ENCODE data around the gene DCUN1D3.
A peak's percentile ranks its signal among the peaks of the same experiment; 100 is the strongest.
"Not testable (repeated sequence)": the region's sequence is repeated elsewhere in the genome, so short reads cannot be mapped to it uniquely, and the experiment has no call there.

The DCUN1D3 gene, protein sequence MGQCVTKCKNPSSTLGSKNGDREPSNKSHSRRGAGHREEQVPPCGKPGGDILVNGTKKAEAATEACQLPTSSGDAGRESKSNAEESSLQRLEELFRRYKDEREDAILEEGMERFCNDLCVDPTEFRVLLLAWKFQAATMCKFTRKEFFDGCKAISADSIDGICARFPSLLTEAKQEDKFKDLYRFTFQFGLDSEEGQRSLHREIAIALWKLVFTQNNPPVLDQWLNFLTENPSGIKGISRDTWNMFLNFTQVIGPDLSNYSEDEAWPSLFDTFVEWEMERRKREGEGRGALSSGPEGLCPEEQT

DNA sequence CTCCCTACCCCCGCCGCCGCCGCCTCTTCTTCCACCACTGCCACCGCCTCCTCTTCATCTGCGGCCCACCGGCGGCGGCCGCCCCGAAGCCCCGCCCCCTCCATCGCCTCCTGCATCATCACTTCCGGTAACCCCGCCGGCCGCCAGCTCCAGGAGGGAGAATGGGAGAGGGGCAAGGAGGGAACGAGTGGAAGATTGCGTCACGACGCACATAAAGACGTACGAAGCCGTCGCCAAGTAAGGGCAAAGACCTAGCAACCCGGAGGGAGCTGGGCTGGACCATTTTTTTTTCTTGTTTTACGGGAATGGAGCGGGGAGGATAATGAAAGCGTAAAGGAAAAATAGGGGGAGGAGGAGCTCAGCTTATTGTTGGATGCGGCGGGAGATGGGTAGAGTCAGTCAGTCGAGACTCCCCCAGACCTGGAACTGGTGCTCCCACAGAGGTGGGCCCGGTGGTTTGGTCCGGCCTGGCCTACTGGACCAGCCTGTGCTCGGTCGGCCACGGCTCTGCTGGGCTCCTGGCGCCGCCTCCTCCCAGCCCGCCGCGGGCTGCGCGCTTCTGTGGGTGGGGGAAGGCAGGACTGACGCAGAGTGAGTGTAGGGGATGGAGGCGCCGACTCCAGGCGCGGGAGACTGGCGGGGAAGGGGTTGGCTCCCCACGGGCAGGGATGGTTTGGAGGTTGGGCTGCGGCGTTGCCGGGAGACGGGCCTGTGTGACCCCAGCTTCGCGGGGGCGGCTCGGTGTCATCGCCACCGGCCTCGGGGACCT lies at the start of gene DCUN1D3, which contains the start of gene LYRM1:
Gene DCUN1D3, minus strand, starts transcription at position 60 of the 769 bp plus-strand sequence. CDS start 37,820 bp downstream, outside the sequence.
Gene LYRM1, plus strand, starts transcription at position 473 of the 769 bp plus-strand sequence. CDS start 14,785 bp downstream, outside the sequence.
- peak; percentile 94 for DNase-seq (ENCODE audit: low spot score)

DNA sequence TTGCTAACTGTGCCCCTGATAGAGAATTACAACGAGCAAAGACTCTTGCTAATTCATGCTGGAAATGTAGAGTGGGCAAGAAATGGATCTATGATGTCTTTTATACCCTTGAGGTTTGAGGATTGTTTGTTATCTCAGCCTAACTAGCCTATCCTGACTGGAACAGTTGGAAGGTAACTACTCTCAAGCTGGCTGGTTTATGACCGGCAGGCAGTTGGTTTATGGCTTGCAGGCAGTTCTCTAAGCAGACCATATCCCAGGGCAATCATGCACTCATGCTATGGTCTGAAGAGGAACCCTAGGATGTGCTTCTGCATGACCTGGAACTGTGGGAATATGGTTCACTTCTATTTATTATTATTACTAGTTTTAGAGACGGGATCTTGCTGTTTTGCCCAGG lies 49.5 kb upstream of the DCUN1D3 start:
- no peak for DNase-seq (ENCODE audit: low spot score)

GRCh38 chr16:20948444-20948843 lies 48.3 kb upstream of the DCUN1D3 start:
- no peak for DNase-seq (ENCODE audit: low spot score)

DNA sequence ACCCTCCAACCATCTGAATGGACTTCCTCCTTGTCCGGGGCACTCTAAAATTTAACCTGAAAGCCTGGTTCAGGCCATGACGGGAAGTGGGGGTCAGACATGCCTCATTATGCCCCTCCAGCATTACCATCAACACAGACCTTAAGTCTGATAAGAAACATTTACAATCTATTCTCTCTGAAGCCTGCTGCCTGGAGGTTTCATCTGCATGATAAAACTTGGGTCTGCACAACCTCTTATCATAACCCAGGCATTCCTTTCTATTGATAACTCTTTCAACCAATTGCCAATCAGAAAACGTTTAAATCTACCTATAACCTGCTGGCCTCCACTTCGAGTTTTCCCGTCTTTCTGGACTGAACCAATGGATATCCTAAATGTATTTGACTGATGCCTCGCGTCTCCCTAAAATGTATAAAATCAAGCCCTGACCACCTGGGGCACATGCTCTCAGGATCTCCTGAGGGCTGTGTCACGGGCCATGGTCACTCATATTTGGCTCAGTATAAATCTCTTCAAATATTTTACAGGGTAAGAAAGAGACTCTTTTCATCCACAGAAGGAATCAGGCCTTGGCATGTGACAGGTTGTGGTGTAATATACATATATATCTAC lies 46.0 kb upstream of the DCUN1D3 start:
- DNase-seq (ENCODE audit: low spot score), result no peak

DNA sequence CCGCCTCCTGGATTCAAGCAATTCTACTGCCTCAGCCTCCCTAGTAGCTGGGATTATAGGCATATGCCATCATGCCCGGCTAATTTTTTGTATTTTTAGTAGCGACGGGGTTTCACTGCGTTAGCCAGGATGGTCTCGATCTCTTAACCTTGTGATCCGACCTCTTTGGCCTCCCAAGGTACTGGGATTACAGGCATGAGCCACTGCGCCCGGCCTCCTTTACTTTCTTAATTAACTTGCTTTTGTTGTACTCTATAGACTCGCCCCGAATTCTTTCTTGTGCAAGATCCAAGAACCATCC lies 45.4 kb upstream of the DCUN1D3 start:
- DNase-seq (ENCODE audit: low spot score), result not testable (repeated sequence)

GRCh38 chr16:20944861-20945574 lies 44.9 kb upstream of the DCUN1D3 start:
- DNase-seq (ENCODE audit: low spot score), result no peak

DNA sequence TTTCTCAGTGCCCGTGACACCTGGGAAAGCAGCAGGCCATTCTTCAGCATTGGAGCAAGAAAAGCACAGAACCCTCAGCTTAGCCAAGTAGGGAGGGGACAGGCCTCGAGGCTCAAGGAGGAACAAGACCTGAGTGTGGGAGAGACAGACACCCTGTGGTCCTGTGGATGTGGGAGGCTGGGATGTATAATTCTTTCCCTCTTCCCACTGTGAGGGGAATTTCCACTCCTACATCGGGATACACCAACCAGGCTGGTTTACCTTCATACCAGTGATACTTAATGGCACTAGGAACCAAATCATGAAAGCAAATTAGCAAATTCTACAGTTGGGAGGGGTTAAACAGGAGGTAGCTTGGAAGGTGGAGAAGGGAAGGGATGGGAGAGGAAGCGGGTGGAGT lies 42.1 kb upstream of the DCUN1D3 start:
- DNase-seq (ENCODE audit: low spot score), result no peak

GRCh38 chr16:20941636-20941926 lies 41.4 kb upstream of the DCUN1D3 start:
- DNase-seq (ENCODE audit: low spot score), result no peak

- DNase-seq (ENCODE audit: low spot score), result no peak
Observed at GRCh38 chr16:20940871-20941635, 40.9 kb upstream of the DCUN1D3 start.

DNA sequence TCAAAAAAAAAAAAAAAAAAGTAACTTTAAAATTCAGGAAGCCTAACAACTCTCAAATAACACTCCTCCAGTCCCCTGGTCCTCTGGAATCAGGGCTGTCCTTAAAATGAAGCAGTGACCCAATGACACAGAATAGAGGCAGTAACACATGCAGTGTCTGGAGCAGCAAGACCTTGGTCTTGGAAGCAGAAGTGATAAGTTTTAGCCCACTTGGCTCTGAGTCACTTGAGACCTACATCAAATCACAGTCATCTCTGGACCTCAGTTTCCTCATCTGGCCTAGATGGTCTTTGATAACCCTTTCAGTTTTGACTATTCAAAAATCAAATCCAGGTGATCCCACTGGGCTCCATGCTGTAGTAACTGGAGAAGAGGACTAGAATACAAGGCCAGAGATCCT lies 39.5 kb upstream of the DCUN1D3 start:
- no peak for DNase-seq (ENCODE audit: low spot score)

GRCh38 chr16:20938426-20938825 lies 38.3 kb upstream of the DCUN1D3 start:
- DNase-seq (ENCODE audit: low spot score), result no peak

DNA sequence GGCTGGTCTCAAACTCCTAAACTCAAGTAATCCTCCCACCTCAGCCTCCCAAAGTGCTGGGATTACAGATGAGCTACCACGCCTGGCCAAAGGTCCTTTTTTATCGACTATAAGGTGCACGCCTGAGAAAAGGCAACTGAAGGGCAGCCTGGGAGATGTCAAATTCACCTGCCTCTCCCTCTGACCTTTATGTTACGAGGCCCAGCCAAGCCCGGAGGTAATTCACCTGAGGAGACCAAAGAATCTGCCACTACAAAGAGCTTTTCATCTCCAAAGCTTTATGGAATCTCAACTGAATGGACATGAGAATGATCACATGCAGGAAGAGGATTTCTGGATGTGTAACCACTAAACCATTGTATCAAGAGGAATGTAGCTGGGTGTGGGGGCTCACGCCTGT lies 37.6 kb upstream of the DCUN1D3 start:
- no peak for DNase-seq (ENCODE audit: low spot score)

GRCh38 chr16:20933589-20933988 lies 33.4 kb upstream of the DCUN1D3 start:
- no peak for DNase-seq (ENCODE audit: low spot score)

GRCh38 chr16:20931066-20931600 lies 31.0 kb upstream of the DCUN1D3 start:
- no peak for DNase-seq (ENCODE audit: low spot score)

DNA sequence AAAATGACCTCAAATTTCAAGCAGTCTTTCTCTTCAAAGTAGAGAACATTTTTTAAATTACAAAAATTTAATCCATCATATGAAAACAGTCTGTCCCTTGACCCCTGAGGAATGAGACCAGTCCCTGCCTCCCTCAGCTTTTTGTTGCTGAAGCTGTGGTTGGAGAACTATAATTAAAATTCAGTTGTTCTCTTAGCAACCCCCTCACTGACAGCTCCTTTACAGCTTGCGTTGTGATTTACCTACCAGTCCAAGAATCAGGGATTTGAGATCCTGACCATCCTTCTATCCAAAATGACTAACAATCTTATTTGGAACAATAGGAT lies 30.2 kb upstream of the DCUN1D3 start:
- no peak for DNase-seq (ENCODE audit: low spot score)

DNA sequence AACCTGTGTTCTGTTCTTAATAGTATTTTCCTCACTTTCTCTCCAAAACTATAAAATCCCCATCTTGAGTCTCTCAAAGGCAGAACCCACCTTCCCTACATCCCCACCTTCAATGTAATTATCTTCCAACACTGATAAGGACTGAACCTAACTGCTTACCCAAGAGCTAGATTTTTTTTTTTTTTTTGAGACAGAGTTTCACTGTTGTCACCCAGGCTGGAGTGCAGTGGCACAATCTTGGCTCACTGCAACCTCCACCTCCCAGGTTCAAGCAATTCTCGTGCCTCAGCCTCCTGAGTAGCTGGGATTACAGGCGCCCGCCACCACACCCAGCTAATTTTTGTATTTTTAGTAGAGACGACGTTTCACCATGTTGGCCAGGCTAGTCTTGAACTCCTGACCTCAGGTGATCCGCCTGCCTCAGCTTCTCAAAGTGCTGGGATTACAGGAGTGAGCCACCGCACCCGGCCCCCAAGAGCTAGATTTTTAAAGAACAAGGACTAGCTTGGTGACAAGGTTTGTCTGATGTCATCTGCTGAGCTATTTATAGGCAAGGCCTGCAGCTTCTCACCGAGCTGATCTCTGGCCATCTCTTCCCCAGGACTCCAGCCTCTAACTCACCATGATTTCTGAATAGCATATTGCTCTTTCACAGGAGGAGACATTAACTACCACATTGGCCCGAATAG lies 29.7 kb upstream of the DCUN1D3 start:
- not testable (repeated sequence) for DNase-seq (ENCODE audit: low spot score)

GRCh38 chr16:20928774-20929411 lies 28.7 kb upstream of the DCUN1D3 start:
- no peak for DNase-seq (ENCODE audit: low spot score)

GRCh38 chr16:20925751-20926150 lies 25.6 kb upstream of the DCUN1D3 start:
- DNase-seq (ENCODE audit: low spot score), result no peak

GRCh38 chr16:20923876-20924275 lies 23.7 kb upstream of the DCUN1D3 start:
- DNase-seq (ENCODE audit: low spot score), result no peak

DNA sequence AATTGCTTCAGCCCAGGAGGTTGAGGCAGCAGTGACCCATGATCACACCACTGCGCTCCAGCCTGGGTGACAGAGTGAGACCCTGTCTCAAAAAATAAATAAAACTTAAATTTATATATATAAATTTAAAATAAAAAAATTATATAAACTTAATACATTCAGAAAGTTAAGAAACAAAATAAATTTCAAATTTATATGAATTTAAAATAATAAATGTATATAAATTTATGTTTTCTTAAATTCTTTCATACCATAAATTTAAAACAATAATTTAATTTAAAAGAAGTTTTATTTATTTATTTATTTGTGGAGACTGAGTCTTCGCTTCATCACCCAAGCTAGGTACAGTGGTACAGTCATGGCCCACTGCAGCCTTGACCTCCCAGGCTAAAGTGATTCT lies 20.6 kb upstream of the DCUN1D3 start:
- no peak for DNase-seq (ENCODE audit: low spot score)

DNA sequence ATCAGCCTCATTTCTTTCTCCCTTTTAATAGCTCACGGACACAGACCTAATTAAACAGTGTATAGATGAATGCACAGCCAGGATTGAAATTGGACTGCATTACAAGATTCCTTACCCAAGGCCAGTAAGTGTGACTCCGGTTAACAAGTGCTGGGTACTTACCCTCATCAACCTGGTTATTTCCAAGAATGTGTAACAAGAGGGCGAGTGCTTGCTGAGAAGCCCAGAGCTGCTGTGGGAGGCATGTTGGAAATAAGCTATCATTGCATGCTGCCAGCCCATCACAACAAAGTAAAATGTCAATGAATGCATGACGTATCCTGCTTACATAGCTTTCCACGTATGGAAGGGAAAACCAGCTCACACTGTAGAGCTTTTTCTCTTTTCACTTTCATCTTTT lies 19.9 kb upstream of the DCUN1D3 start:
- no peak for DNase-seq (ENCODE audit: low spot score)
